Myocyte (in vitro differentiated cells): ENCODE results near the gene ZNF268. TPM values are rescaled to one million over a fixed set of nuclear protein-coding genes. Genes with fewer than 3 reads are reported as not detected.
A peak's percentile ranks its signal among the peaks of the same experiment; 100 is the strongest.

Experiments used
- DNase-seq: peaks from one replicate; pipeline ENCODE4 v3.0.0-alpha.2; 2012; ENCODE audit warnings: low read depth
- polyA plus RNA-seq: library from polyadenylated mRNA; unstranded; fragments of >200 nt; gene quantifications from one replicate; pipeline ENCODE4 v1.2.1, GENCODE V29; 2012; ENCODE audit warnings: missing spikeins
- total RNA-seq: library from RNA; depleted of rRNA; stranded (reverse); fragments of >200 nt; gene quantifications from 2 replicates; pipeline ENCODE4 v1.2.3, GENCODE V29; 2014

ZNF268 gene
- total RNA-seq: 16.0 and 31.0 TPM in 2 replicates
- 7.4 TPM for polyA plus RNA-seq

DNA sequence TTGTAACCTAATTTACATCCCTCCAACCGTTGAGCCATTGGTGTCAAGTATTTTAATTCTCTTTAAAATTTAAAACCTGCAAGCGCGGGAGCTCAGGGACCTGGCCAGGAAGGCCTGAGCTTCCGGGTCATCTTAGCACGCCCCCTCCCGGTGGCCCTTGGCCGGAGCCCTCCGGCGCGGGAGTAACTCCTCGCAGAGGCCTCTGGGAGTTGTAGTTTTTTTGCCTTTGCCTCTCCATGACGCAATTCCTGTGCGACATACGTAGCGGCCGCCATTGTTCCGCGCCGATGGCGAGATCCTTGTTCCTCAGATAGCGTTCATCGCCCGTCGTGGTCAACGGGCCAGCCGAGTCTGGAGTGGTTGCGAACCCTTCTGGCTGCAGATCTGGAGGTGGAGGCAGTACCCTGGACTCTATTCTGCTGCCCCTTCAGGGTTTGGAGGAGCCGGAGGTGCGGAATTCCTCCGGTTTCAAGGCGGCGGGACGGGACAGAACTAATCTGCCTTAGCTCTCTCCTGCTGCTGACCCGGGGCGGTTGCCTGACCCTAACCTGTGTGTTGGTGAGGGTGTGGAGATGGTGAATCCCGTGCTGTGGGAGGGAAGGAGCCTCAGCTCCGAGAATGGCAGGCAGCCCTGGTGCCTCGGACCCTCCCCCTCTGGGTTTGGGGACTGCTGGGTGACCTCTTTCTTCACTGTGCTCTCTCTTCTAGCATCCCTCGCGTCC is at the start of gene ZNF268:
ZNF268 (plus strand) TSS at position 258 of the 722 bp plus-strand sequence. CDS start 503 bp downstream, outside the sequence.
- peak; percentile 95 for DNase-seq

DNA sequence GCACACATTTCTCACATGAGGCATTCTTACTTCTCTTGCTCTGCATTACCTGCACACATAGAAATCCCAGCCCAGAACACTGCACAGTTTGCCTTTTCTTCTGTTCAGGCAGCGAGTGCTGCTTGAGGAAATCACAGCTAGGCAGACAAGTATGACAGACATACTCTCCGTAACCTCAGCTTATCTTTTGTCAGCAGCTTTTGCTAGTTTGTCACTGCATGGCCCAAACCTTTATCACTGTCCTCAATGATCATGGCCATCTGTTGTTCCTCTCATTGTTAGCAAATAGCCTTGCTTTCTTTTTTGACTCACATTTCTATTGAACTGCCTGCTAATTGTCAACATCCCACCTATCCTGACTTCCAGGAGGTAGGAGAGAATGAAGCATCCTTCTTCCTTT is 45.5 kb upstream of the ZNF268 start:
- no peak for DNase-seq

DNA sequence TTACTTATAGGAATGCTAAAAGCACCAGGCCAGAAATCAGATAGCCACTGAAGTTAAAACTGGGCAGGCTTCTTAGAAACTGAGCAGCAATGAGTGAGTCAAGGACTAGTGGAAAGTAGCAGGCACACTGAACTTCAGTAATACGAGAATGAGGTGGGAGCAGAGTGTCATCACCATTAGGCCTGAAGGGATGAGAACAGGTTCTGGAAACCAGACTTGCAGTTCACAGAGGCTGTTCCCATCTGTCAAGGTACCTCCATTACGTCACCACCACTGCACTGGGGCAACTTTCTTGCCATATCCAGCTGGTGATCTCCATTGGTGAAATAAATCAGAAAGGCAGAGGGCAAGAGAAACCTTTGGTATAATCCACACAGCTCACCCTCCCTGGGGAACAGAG is 35.3 kb upstream of the ZNF268 start:
- no peak for DNase-seq

DNA sequence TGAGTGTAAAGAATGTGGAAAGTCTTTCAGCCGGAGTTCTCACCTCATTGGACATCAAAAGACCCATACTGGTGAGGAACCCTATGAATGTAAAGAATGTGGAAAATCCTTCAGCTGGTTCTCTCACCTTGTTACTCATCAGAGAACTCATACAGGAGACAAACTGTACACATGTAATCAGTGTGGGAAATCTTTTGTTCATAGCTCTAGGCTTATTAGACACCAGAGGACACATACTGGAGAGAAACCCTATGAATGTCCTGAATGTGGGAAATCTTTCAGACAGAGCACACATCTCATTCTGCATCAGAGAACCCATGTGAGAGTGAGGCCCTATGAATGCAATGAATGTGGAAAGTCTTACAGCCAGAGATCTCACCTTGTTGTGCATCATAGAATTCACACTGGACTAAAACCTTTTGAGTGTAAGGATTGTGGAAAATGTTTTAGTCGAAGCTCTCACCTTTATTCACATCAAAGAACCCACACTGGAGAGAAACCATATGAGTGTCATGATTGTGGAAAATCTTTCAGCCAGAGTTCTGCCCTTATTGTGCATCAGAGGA is 25.1 kb upstream of the ZNF268 start:
- DNase-seq: no peak

DNA sequence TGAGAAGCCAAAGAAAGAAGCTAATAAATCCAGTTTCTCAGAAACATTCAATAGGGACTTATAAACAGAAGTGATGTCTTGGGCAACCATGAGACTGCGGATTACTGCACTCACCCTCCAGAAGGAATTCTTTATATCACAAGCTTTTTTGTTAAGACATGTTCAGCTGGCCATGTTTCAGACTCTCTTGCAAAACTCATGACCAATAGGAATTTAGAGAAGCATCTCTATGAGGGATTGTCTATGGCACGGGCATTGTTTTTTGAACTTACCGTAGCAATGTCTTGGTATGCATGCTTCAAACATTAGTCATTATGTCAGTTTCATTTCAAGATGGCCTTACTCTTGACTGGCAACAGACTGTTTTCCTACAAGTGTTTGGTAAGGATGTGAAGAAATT is 15.5 kb upstream of the ZNF268 start:
- DNase-seq: no peak

DNA sequence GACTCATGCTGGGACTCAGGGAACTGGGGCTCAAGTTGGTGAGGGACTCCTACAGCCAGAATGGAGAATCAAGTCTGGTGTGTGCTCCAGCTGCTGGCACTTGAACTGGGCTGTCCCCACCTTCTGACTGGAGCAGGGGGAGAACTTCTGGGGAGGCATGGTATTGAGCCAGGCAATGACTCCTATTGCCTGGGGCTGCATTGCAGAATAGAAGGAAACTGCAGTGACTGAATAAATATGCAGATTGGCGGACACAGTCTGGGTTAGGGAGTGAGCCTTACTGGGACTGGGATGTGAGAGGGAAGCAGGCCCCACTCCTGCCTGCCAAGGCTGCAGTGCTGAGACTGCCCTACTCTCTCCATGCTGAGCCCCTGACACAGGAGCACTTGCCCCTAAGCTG is 8.8 kb upstream of the ZNF268 start:
- DNase-seq: no peak

DNA sequence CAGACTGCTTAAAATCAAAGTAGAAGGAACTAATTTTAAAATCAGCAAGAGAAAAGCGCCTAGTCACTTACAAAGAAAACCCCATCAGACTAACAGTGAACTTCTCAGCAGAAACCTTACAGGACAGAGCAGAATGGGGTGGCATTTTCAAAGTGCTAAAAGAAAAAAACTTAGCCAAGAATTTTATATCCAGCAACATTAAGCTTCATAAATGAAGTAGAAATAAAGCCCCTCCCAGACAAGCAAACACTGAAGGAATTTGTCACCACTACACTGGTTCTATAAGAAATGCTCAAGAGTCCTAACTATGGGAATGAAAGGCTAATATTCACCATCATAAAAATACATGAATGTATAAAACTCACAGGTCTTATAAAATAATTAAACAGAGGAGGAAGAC is 6.4 kb upstream of the ZNF268 start:
- no peak for DNase-seq

DNA sequence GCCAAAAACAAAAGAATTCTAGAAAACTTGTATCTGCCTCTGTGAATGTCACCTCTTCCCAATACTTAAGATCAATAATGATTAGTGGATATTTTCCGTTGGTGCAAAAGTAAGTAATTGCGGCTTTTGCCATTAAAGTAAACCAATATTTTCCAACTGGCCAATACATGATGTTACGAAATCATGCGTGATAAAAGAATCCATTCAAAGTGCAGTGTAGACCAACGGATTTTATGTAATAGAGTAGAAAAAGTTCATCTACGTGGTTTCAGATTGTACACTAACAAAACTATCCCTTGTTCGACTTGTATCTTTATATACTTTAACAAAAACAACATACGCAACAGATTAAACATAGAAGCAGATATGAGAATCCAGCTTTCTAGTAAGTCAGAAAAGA is 626 bp upstream of the ZNF268 start:
- DNase-seq: no peak

DNA sequence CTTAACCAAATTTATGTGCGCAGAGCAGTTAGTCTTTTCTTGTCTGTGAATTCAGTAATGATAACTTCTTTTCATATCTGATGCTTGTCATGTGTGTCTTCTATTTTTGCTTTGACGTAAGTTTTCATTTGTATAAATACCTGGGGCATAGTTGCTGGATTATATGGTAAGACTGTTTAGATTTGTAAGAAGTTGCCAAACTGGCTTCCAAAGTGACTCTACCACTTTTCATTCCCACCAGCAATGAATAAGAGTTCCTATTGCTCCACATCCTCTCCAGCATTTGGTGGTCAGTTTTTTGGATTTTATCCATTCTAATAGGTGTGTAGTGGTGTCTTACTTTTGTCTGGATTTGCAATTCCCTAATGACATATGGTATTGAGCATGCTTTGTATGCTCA is 8.9 kb downstream of the ZNF268 start:
- DNase-seq: no peak

DNA sequence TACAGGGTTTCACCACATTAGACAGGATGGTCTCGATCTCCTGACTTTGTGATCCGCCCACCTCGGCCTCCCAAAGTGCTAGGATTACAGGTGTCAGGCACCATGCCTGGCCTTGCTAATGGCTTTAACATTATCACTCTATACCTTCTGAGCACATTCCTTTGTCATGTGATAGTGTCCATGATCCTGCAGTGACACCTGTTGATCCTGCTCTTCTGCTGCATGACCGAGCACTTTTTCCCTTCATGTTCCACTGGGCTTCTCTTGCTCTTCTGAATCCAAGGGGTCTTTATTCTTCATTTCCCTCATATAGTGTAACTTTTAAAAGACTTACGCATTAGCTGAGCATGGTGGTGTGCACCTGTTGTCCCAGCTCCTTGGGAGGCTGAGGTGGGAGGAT is 11.6 kb downstream of the ZNF268 start:
- DNase-seq: no peak

DNA sequence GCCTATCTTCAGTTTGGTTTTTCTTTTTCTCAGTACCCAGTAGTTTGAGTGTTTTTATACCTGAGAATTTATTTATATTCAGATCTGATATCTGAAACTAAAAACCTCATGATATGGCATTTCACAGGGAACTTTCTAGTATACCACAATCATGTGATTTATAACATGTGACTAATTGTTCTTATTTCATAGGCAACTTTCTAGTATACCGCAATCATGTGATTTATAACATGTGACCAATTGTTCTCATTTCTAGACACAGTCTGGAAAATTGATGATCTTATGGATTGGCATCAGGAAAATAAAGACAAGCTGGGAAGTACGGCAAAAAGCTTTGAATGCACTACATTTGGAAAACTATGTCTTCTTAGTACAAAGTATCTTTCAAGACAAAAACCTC is 20.6 kb downstream of the ZNF268 start:
- DNase-seq: no peak

DNA sequence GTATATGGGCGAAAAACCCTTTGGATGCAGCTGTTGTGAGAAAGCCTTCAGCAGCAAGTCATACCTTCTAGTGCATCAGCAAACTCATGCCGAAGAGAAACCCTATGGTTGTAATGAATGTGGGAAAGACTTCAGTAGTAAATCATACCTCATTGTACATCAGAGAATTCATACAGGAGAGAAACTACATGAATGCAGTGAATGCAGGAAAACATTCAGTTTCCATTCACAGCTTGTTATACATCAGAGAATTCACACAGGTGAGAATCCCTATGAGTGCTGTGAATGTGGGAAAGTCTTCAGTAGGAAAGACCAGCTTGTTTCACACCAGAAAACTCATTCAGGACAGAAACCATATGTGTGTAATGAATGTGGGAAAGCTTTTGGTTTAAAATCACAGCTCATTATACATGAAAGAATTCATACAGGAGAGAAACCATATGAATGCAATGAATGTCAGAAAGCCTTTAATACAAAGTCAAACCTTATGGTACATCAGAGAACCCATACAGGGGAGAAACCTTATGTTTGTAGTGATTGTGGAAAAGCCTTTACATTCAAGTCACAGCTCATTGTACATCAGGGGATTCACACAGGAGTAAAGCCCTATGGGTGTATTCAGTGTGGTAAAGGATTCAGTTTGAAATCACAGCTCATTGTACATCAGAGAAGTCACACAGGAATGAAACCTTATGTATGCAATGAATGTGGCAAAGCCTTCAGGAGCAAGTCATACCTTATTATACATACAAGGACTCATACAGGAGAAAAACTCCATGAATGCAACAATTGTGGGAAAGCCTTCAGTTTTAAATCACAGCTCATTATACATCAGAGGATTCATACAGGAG is 21.4 kb downstream of the ZNF268 start:
- peak; percentile 13 for DNase-seq

DNA sequence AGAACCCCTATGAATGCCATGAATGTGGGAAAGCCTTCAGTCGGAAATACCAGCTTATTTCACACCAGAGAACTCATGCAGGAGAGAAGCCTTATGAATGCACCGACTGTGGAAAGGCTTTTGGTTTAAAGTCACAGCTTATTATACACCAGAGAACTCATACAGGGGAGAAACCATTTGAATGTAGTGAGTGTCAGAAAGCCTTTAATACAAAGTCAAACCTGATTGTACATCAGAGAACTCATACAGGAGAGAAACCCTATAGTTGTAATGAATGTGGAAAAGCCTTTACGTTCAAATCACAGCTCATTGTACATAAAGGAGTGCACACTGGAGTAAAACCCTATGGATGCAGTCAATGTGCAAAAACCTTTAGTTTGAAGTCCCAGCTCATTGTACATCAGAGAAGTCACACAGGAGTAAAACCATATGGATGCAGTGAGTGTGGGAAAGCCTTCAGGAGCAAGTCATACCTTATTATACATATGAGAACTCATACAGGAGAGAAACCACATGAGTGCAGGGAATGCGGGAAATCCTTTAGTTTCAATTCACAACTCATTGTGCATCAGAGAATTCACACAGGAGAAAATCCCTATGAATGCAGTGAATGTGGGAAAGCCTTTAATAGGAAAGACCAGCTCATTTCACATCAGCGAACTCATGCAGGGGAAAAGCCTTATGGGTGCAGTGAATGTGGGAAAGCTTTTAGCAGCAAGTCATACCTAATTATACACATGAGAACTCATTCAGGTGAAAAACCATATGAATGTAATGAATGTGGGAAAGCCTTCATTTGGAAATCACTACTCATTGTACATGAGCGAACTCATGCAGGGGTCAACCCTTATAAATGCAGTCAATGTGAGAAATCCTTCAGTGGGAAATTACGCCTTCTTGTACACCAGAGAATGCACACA is 22.3 kb downstream of the ZNF268 start:
- peak; percentile 11 for DNase-seq

DNA sequence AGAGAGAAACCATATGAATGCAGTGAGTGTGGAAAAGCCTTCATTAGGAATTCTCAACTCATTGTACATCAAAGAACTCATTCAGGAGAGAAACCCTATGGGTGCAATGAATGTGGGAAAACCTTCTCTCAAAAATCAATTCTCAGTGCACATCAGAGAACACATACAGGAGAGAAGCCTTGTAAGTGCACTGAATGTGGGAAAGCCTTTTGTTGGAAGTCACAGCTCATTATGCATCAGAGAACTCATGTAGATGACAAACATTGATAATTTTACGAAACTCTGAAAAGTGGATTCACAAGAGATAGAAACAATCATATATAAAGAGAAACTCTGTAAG is 22.9 kb downstream of the ZNF268 start:
- no peak for DNase-seq

DNA sequence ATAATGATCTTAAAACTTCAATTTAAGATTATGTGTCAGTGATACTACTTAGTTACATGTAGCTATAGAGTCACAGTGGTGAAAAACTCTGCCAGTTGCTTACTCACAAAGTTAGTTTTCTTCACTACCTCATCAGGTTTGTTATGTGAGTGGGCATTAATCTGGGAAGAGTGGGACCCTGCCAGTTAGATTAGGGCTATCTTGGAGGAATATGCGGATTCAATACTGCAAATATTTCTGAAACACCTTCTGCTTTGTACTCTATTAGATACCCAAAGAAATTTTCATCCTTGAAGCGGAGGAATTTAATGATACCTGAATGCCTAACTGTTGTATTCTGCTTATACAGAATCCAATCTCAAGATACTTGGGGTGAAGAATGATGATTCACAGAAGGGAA is 25.1 kb downstream of the ZNF268 start:
- DNase-seq: no peak

DNA sequence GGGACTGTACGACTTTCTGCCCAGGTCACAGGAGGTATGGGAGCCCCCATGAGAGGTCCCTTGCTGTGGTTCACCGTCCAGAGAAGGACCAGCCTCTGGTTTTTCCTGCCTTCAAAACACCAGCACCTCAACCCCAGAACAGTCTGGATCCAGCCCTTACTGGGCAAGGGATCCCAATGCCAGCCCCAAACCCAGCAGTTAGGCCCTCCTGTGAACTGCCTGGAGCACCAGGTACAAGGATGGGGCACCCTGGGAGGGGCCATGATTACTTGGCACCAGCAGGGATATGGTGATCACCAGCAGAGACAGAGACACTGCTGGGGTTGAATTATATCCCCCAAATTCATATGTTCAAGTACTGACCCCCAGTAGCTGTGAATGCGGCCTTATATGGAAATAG is 34.4 kb downstream of the ZNF268 start:
- no peak for DNase-seq

DNA sequence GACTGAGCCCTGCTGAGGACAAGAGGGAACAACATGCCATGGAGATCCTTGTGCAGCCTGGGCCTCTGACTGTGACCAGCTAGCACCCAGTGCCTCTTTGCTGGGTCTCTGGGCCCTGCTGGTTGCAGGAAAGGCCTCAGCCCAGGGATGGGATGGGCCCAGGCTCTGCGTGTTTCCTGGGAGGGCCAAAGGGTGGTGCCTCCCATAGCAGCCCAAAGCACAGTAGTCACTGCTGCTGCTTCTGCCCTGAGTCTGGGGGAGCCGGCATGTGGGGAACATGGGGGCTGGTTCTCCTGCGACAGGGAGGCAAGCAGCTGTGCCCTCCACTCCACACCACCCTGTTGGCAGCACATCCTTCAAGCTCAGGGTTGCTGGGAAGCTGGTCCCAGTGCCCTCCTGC is 35.9 kb downstream of the ZNF268 start:
- DNase-seq: no peak

DNA sequence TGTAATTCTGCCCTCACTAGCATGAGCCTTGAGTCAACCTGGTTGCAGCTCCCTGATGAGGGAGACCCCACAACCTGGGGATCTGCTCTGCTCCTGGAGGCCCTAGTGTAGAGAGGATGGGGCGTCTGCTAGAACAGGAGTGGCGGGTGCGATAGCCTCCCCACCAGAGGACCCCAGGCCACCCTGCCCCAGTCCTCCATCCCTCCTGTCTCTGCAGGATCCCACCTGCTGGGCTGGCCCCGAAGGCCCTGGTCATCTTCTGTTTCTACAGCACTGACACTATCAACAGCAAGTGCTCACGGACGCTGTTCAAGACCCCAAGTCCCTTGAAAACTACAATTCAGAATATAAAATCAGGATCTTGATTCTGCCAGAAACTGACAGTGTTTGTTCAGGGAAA is 39.2 kb downstream of the ZNF268 start:
- no peak for DNase-seq

DNA sequence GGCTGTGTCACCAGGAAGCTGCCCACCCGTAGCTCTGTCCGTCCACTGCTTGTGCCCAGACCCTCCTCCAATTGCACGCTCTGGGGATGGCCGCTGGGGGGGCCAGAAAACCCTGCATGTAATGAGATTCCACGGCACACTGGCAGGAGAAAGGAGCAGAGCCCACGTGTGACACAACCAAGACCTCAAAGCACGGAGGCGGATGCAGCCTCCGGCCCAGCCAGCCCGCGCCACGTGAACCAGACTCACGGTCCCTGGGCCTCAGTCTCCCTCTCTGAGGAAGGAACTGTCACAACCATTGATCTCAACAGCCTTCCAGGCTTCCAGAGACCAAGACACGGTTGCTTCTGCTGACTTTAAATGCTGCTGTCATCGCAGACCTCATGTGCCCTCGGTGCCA is 39.9 kb downstream of the ZNF268 start:
- DNase-seq: no peak

DNA sequence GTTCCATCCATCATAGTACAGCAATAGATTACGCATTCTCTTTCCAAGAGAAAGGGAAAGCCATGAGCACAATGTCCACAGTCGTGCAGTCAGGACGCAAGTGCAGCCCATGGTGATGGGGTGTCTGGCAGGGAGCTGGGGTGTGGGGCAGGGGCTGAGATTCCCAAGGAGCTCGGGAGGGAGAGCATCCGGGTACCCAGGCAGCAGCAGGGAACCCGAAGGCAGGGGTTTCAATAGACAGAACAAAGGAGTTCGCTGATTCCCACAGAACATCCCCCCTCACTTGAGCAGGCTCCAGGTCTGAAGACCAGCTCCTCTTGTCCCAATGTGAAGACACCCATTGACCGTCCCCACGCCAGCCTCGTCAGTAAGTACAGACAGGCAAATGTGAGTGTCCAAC is 40.9 kb downstream of the ZNF268 start:
- DNase-seq: no peak

DNA sequence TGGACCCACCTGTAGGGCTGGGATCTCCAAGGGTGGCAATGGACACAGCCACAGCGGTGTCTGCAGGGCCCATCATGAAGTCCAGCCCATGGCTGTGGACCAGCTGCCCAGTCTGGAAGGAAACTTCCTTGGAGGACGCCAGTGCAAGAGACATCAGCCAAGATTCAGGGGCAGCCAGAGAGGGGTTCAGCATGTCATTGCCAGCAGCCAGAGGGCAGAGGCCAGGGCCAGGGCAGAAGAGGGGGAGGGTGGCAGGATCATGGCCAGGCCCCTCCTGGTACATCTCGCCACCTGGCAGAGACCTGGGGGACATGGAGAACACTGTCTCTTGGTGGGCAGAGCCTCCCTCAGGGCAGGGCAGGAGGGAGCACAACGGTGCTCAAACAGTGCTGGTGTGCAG is 44.2 kb downstream of the ZNF268 start:
- DNase-seq: no peak
